NCI-H187 treated with DMSO at 0.1 percent for 48 hours (cell line): ENCODE measurements around the gene ATRNL1.
"Not testable (repeated sequence)": the region's sequence is repeated elsewhere in the genome, so short reads cannot be mapped to it uniquely, and the experiment has no call there.

Experiments
- DNase-seq: peaks from one replicate; lab custom pipeline; 2025; lab: John Stamatoyannopoulos, UW

The ATRNL1 gene

DNA sequence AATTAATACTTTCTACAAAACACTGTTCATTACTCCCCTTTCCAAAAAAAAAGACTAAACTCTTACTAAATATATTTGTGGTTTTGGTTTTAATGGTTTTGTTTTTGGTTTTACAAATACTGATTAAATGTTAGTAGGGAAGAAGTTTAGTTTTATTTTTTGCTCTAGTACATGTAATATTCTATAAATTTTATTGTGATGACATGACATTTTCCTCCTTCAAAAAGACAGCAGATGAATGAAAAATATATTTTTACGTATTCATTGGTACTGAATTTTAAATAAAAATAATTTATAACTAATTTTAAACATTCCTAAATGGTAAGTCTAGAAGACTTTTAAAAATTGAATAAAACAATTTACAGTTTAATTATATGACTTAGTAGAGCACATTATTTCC lies 667.0 kb downstream of the ATRNL1 start:
- DNase-seq = no peak

DNA sequence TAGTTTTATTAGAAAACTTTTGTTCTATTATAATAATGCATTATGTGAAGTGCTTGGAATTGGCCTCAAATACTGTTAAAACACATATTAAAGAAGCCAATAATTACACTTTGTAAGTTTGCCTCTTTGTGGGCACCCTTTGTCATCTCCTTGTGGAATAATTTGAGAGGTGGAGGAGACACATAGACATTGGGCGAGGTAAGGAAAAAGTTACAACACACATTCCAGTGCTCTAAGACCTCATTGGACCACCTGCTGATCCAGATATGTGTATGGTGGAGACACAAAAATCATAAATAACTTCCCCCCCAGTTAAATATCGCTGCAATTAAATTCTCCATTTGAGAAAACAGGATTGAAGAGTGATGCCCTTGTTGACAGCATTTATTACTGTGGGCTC lies 668.0 kb downstream of the ATRNL1 start:
- DNase-seq = no peak

DNA sequence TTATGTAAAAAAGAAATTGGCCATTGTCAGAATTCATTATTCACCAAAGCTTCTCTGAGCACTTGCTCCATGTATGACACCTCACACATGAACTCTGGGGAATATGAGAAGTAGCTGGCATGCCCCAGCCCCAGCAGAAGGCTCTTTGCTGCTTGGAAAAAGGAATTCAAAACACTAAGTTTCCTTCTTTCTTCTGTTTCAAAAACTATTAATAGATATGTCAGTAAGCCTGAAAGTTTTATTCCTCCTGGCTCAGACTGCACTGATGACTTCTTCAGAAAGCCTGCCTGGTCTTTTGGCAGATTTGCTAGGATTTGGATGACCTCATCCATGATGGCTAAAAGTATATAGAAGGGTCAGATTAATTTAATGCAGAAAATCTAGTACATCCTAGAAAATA lies 668.9 kb downstream of the ATRNL1 start:
- no peak for DNase-seq

DNA sequence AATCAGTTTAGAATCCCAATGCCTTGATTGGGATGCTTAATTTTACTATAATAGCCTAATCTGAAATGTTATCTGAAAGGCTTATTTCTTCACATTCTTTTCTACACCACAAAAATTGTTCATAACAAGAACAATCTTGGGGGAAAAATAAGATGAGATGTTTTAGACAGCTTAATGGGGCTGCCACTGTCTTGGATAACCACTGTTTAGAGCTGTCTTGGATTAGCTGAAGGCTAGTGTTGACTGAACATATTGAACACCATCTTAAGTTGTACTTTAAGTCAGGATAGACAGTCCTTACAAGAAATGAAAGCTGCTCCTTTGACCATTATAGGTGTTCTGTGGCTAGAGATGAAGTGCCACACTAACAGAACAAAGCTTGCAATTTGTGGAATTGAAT lies 678.6 kb downstream of the ATRNL1 start:
- no peak for DNase-seq

DNA sequence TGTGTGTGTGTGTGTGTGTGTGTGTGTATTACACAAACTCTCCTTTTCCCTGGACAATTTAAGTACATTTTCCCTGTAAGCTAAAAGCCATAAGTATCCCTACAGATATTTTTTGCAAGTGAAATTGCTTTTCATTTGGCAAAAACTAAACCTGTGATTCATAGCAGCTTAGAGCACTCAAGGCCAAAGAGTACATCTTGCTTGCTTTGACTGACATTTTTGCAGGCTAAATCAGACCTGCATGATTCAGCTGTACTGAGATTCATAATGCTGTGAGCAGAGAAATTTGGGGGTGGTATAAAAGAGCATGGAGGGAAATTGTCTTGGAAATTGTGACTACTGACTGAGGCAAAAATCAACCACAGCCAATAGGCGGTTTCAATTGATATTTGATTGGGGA lies 679.4 kb downstream of the ATRNL1 start:
- DNase-seq = no peak

DNA sequence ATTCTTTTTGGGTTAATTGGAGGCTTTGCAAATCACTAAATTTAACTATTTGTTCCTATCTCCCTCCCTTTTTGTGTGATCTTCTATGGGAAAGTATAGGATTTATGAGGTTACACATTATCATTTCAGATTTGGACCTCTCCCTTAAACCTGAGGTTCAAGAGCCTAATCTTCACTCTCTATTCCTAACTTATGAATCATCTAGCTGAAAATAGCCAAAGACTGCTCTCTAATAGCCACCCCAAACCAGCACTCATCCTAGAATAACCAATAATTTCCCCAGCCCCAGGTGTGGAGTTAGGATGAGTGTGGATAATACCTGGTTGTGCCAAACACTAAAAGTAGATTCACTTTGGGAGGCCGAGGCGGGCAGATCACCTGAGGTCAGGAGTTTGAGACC lies 680.7 kb downstream of the ATRNL1 start:
- DNase-seq = no peak

DNA sequence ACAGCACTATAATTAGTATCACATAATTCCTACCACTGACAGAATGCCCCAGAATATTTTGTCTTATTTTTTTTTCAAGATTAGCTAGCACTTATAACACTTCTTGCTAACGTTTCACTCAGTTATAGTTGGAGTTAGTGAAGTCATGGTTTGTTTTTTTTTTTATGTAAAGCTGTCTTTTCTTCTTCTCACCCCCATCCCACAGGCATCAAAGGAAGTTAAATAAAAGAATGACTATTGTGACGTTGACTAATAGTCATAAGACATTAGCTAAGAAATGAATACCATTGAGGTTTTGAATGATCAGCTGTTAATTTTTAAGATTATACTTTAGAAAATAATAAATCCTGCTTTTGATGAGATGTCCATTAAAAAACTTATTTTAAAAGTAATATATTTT lies 681.6 kb downstream of the ATRNL1 start:
- no peak for DNase-seq

DNA sequence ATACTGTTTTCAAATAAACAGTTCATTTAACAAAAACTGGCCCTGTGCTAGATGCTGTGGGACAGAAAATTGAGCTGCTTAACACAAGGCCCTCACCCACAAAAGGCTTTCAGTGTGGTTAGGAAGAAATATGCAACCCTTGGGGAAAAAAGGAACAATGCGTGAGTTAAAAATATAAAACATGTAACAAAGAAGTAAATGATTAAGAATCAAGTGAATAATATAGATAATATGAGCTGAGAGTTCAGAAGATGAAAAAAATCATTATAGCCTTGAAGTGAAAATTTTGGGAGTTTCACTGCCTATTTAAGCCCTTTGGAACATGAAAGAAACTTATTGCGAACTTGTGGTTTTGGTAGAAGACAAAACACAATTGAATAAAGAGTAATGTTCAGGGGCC lies 684.5 kb downstream of the ATRNL1 start:
- DNase-seq = no peak

DNA sequence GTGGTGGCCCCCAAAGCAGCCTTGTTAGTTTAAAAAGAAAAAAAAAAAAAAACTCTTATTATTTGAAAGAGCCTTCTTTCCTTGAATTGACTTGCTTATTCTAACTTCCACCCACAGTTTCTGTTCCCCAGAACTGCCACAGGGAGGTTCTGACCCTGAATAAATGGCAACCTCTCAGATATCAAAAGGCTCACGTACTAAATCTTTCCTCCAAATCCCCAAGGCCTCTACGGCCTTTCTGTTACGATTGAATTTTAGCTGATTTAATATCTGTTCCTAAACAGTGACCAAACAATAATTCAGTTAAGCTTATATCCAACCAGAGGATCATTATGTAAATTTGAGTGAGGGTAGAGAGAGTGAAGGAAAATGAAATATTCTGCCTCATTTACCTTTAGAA lies 697.1 kb downstream of the ATRNL1 start:
- no peak for DNase-seq

DNA sequence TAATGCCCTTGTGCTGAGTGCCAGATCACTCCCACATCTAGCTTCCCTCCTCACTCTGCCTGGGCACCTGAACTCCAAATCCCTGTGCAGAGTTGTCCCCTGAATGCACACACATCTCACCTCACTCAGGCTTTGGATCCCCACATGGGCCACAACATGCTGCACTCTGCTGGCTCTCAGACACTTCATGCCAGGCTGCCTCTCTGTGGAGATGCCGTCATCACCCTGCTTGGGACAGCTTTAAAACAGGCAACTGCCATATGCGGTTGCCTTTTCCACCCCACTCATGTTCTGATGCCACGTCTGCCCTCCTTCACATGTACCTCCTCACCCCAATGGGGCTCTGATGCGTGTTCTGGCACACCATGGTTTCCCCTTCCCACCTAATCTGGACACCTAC lies 702.8 kb downstream of the ATRNL1 start:
- no peak for DNase-seq

DNA sequence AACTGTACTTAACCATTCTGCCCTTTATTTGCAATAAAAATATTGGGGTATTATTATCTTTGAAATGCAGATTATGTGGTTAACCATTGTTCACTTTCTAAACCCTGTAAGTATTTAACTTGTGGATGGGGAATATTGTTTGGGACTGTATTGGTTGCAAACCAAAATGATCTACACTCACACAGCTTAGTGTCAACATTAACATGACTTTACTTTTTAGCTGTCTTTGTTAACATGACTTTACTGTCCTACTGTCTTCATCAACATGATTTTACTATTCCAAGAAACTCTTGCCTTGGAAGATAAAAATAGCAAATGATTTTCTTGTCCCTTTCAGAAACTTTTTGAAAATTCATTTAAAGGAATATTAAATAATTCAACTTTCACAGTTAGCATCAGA lies 708.3 kb downstream of the ATRNL1 start:
- no peak for DNase-seq

DNA sequence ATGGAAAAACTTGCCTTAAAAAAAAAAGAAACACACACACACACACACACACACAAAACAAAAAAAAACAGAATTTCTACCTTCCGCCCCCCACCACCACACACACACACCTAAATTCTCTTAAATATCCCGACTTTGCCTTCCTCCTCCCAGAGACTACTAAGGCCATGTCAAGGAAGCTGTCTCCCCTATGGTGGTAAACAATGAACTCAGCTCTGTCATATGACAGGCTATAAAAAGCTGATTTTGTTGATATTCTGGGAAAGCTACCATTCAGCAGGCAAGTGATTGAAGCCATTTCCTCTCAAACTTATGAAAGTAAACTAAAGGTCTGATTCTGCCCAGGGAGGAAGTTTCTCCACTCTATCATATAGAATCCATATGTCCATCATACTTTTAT lies 708.8 kb downstream of the ATRNL1 start:
- no peak for DNase-seq

DNA sequence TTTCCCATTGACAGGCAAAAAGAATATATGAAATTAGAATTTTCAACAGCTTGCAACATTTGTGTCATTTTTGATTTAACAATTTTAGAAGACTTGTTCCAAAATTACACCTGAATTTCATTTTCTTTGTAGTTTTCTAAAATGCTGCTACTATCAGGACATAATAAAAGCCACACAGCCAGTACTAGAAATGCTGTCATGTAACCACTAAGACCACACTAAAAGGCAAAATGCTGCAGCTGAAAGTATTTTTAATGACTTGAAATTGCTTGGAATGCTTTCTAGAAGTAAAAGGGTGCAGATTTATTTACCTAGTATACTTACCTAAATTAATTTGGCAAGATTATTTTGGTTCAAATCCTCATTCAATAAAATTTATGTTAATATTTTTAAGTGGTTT lies 709.7 kb downstream of the ATRNL1 start:
- no peak for DNase-seq

DNA sequence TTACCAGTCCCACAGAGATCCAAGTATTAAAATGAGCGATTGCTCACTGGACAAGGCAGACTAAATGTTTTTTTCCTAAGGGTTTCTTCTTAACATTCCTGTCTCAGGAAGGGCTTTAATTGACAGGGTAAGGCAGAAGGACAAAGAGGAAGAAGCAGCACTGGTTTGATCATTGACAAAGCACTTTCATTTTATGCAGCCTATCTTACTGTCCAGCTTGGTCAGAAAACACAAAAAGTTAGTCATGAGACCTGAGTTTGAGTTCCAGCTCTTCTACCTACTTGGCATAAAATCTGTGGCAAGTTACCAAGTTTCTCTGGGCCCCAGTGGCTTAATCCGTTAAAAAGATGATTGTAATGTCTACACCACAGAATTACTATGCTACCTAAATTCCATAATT lies 721.4 kb downstream of the ATRNL1 start:
- DNase-seq = no peak

DNA sequence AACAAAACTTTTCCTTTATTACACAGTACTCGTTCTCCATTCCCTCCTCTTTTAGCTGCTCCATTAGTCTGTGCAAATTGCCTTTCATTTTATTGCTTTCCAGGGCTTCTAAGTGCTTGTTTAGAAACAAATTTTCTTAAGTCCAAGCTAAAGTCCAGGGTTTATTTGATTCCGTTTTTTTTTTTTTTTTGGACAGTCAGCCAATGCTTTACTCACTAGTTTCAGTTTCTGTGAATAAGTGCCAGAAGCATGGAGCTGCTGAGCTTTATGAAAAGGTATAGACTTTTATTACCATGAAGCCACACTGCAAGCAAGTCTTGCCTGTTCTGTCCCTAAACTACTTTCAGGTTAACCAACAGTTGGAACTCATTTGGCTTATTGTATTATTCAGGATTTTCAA lies 724.8 kb downstream of the ATRNL1 start:
- no peak for DNase-seq

DNA sequence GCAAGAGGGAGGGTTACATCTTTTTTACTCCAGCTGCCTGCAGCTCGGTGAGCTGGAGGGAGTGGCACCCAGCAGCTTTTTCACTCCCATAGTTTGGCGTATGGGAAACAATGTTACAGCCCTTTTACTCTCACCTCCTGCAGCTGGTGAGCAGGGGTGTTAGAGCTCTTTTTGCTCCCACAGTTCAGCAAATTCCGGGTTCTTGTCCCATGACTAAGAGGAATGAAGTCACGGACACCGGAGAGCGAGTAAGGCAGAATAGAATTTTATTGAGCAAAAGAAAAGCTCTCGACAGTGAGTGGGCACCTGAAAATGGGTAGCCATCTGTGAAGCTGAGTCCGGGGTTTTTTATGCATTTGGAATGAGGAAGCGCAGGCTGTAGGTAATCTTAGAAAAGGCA lies 733.2 kb downstream of the ATRNL1 start:
- DNase-seq = no peak

DNA sequence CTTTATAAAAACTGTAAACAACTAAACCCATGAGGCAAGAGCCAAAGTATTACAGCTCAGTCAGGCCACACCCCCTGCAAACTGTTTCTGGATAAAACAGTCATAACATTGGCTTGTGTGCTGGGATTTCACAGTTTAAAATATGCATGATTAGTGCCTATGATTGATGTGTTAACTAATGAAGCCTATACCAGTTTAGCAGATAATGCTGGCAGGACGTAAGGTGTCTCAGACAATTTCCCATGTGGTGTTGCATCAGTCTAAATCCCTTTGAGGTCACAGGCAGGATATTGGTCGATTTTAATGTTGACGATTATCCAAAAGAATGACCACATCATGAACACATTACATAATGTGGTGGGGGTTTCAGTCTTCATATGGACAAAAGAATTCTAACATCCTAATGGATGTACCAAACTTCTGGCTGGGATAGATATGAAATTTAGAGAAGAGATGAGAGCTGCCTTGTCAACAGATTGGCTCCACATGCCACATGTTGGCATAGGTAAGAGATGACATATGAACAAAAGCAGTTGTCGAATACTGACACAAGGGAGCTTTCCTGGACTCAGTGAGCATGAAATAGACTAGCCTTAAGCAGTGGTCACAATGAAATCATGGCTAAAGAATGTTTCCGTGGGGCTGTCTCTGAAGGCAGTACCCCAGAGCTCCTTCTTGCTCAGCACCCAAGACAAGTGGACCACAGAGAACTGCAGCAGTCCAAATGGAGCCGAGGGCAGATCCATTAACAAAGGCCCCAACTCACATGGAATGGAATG lies 734.3 kb downstream of the ATRNL1 start:
- no peak for DNase-seq

DNA sequence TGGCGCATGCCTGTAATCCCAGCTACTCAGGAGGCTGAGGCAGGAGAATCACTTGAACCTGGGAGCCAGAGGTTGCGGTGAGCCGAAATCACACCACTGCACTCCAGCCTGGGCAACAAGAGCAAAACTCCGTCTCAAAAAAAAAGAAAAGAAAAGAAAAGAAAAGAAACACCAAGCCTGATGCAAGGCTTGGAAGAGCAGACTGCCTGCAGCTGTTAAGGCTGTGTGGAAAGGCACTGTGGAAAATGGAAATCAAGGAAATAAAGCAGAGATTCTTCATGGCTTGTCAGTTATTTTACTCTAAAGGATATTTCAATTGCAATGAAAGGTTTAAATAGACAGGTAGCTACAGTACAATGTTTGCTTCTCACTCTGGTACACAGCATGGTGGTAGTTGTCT lies 735.0 kb downstream of the ATRNL1 start:
- DNase-seq = not testable (repeated sequence)

DNA sequence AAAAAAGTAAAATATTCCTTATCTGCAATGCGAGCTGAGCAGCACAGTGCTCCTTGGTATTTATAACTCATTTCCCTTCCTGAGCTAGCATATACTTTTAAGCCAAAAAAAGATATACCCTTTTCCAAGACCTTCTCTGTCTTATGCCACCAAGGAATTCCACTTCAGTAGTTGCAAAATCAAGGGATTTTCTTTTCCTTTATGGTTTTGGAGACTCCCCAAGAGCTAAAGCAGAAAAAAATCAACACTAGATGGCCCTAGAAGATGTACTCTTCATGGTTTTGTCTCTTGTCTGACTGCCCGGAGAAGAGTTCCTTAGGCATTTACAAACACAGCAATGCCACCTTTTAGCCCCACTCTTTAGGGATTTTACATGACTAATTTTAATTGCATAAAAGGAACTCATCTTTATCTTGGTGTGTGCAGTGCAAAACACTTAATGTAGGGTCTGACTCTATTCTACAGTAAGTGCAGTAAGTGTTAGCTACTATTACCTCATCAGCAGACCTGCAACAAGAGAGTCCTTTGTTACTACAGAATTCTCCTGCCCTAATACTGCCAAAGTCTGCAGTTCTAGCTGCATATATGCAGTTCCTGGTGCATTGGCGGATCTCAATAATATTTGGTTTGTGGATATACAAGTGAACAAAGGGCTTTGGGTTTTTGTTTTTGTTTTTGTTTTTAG lies 736.5 kb downstream of the ATRNL1 start:
- no peak for DNase-seq

DNA sequence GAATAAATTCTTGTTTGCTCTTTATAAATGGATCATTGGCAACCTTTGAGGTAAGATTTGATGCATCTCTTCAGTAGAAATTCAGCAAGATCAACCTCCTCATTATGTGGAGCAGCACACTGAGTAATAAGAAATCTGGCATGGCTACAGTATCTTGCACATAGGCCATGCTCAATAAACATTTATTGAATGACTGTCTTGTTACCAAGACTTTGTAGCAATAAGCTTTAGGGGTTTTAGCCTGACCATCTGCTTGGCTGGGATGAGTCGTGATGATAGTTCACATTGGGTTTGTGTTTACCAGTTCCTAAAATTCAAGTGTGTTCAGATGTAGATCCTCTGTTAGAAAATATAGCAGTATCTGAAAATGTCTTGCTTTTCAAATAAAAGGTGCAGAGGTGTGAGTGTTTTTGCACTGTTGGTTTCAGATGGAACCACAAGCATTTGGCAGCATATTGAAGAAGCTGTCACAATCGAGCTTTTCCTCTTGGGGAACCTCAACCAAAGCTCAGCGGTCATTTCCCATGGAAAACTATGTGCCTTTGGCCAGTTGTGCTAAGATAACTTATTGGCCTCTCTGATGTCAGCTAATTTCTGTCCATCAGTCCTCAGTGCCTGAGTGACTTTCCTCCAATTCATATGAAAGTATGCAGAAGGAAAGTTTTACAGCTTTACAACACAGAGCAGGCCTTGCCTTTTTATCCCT lies 737.3 kb downstream of the ATRNL1 start:
- no peak for DNase-seq

DNA sequence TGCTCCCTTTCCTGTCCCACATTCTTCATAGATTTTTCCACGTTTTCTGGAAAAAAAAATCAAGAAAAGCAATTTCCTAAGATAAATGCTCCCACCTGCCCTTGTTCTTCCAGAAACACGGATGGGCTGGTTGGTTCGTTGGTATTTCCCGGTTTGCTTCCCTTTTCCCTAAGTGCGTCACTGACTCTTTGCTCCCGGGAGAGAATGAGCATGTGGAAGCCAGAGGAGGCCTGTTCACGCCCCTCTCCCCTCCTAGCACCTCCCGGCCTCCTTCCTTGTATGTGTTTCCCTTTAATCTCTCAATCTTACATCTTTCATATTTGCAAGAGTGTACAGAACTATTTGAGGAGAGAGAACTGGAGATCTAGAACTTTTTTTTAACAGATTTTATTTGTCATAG lies 737.9 kb downstream of the ATRNL1 start:
- no peak for DNase-seq

DNA sequence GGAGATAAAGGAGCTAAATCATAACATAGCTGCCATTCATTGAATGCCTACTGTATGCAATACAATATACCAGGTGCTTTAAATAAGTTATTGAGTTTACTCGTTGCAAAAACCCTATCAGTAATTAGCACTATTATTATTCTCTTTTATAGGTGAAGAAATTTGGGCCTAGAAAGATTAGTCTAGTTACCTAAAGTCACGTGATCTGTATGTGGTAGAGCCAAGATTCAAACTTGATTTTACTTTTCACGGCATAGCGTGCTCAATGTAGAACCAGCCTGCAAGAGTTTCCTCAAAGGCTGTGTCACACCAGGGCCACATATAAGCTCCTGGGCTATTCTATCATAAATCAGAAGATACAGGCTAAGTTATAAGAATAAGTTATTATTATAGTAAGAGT lies 740.0 kb downstream of the ATRNL1 start:
- no peak for DNase-seq

DNA sequence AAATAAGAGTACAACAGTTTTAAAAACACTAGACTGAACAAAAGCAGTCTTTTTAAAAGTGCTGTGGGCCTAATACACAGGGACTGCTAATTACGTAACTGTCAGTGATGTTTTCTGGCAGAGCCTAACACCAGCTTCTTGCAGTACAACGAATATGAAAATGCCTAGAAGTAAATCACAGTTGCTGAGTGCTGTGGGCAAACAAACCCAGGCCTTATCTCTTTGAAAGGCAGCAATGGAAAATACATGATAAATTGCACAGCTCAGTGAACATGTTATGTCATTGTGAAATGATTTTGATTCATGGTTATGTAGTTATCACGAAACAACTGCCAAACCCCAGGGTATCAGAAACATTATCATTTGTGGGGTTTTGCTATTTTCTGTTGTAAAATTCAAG lies 751.4 kb downstream of the ATRNL1 start:
- DNase-seq = no peak
